Measurements from ENCODE around the gene CORO2B. TPM values are rescaled to one million over a fixed set of nuclear protein-coding genes. Genes with fewer than 3 reads are reported as not detected.

Gene CORO2B
- total RNA-seq, 1 donor from 2014 or later, result 1.1 TPM

- no peaks in the 10 kb centered on the region for H3K27me3 Mint-ChIP-seq (ENCODE audit: low read depth)
- no peaks in the 10 kb centered on the region for H3K4me1 Mint-ChIP-seq
- H3K9me3 Mint-ChIP-seq, result no peaks in the 10 kb centered on the region
- H3K4me3 Mint-ChIP-seq, result no peak overlapping the region
- no peak for DNase-seq (ENCODE audit: low spot score in 2 of 2, unreplicated experiment in 2 of 2)
- H3K36me3 Mint-ChIP-seq, result no peaks in the 10 kb centered on the region
- no peak overlapping the region for H3K27ac Mint-ChIP-seq
- no peak for TF ChIP-seq CTCF (IDR thresholded peaks at IDR 0.05; ENCODE audit: unreplicated experiment)
Measured at GRCh38 chr15:68767833-68768232, 189.0 kb downstream of the CORO2B start.

GRCh38 chr15:68768321-68768720 is 189.5 kb downstream of the CORO2B start:
- TF ChIP-seq CTCF (IDR thresholded peaks at IDR 0.05; ENCODE audit: unreplicated experiment), result no peak
- H3K9me3 Mint-ChIP-seq, result no peaks in the 10 kb centered on the region
- no peak overlapping the region for H3K4me3 Mint-ChIP-seq
- DNase-seq (ENCODE audit: low spot score in 2 of 2, unreplicated experiment in 2 of 2), result no peak
- H3K27ac Mint-ChIP-seq, result no peak overlapping the region
- no peaks in the 10 kb centered on the region for H3K36me3 Mint-ChIP-seq
- H3K27me3 Mint-ChIP-seq (ENCODE audit: low read depth), result no peaks in the 10 kb centered on the region
- no peaks in the 10 kb centered on the region for H3K4me1 Mint-ChIP-seq

GRCh38 chr15:68769702-68770101 is 190.9 kb downstream of the CORO2B start:
- DNase-seq (ENCODE audit: low spot score in 2 of 2, unreplicated experiment in 2 of 2), result no peak
- Mint-ChIP-seq H3K4me3 (no peak overlapping the region), H3K4me1 (no peaks in the 10 kb centered on the region), H3K27ac (no peak overlapping the region), H3K9me3 (no peaks in the 10 kb centered on the region), H3K36me3 (no peaks in the 10 kb centered on the region), H3K27me3 (ENCODE audit: low read depth) (no peaks in the 10 kb centered on the region)
- TF ChIP-seq CTCF (IDR thresholded peaks at IDR 0.05; ENCODE audit: unreplicated experiment), result no peak

GRCh38 chr15:68770216-68770615 is 191.4 kb downstream of the CORO2B start:
- H3K27me3 Mint-ChIP-seq (ENCODE audit: low read depth), result no peaks in the 10 kb centered on the region
- no peak overlapping the region for H3K4me3 Mint-ChIP-seq
- H3K4me1 Mint-ChIP-seq, result no peaks in the 10 kb centered on the region
- no peaks in the 10 kb centered on the region for H3K36me3 Mint-ChIP-seq
- no peaks in the 10 kb centered on the region for H3K9me3 Mint-ChIP-seq
- no peak for DNase-seq (ENCODE audit: low spot score in 2 of 2, unreplicated experiment in 2 of 2)
- H3K27ac Mint-ChIP-seq, result no peak overlapping the region
- TF ChIP-seq CTCF (IDR thresholded peaks at IDR 0.05; ENCODE audit: unreplicated experiment), result no peak

- Mint-ChIP-seq H3K27me3 (ENCODE audit: low read depth) (no peaks in the 10 kb centered on the region), H3K27ac (no peak overlapping the region), H3K9me3 (no peaks in the 10 kb centered on the region), H3K36me3 (no peaks in the 10 kb centered on the region), H3K4me1 (no peaks in the 10 kb centered on the region), H3K4me3 (no peak overlapping the region)
- no peak for TF ChIP-seq CTCF (IDR thresholded peaks at IDR 0.05; ENCODE audit: unreplicated experiment)
- DNase-seq (ENCODE audit: low spot score in 2 of 2, unreplicated experiment in 2 of 2), result no peak
Measured at GRCh38 chr15:68773036-68773435, 194.2 kb downstream of the CORO2B start.

- Mint-ChIP-seq H3K27me3 (ENCODE audit: low read depth) (no peaks in the 10 kb centered on the region), H3K9me3 (no peaks in the 10 kb centered on the region), H3K4me3 (no peak overlapping the region), H3K27ac (no peak overlapping the region), H3K36me3 (peaks cover 5% of the 10 kb centered on the region), H3K4me1 (no peaks in the 10 kb centered on the region)
- no peak for DNase-seq (ENCODE audit: low spot score in 2 of 2, unreplicated experiment in 2 of 2)
- no peak for TF ChIP-seq CTCF (IDR thresholded peaks at IDR 0.05; ENCODE audit: unreplicated experiment)
Measured at GRCh38 chr15:68774120-68774519, 195.3 kb downstream of the CORO2B start.

Data from mesothelial cell of epicardium (in vitro differentiated cells).